SK-MEL-5 (cell line): ENCODE measurements around the gene LBX2. TPM values are rescaled to one million over a fixed set of nuclear protein-coding genes. Genes with fewer than 3 reads are reported as not detected.

Experiments used
- DNase-seq: peaks from one replicate; pipeline ENCODE4 v3.0.0-alpha.2; 2016; ENCODE audit warnings: low read depth, low spot score
- in situ Hi-C: cut with HindIII; loops from 2 replicates; pipeline ENCODE4 v1.10.0; 2016; ENCODE audit warnings: low sequenced_read_pairs, high pct_unique_total_duplicates, low pct_unique_long_range_greater_than_20kb
- total RNA-seq: library from RNA; depleted of rRNA; stranded (reverse); fragments of >200 nt; shearing (Covaris generic); gene quantifications from 2 replicates; pipeline ENCODE4 v1.2.3, GENCODE V29; 2014

Gene LBX2
- total RNA-seq, 1 experiment from 2014 or later: 7.7 TPM

GRCh38 chr2:74511104-74511989 is 11.9 kb upstream of the LBX2 start:
- no peak for DNase-seq
- in situ Hi-C loops: no loop called here

- in situ Hi-C loops: no loop called here
- no peak for DNase-seq
These were observed 10.9 kb upstream of the LBX2 start for GRCh38 chr2:74510272-74510671.

GRCh38 chr2:74507926-74508520 is 8.6 kb upstream of the LBX2 start:
- peak; percentile 58 for DNase-seq
- in situ Hi-C loops: no loop called here

GRCh38 chr2:74507145-74507925 is 7.9 kb upstream of the LBX2 start, which contains the start of gene PCGF1:
Gene PCGF1 (minus strand): TSS chr2:74507695. CDS start chr2:74507668, 27 bp downstream.
- in situ Hi-C loops: no loop called here

GRCh38 chr2:74505448-74506246 is 6.2 kb upstream of the LBX2 start:
- DNase-seq: peak; percentile 11
- in situ Hi-C loops: no loop called here

More at GRCh38 chr2:74507145-74507925, 7.9 kb upstream of the LBX2 start, which contains the start of gene PCGF1:
- DNase-seq: peak; percentile 99

GRCh38 chr2:74504591-74504990 is 5.2 kb upstream of the LBX2 start:
- in situ Hi-C loops: no loop called here
- DNase-seq: peak; percentile 10

GRCh38 chr2:74503506-74504475 is 4.4 kb upstream of the LBX2 start:
- in situ Hi-C loops: no loop called here
- DNase-seq: peak; percentile 33

GRCh38 chr2:74502720-74503505 is 3.5 kb upstream of the LBX2 start:
- peak; percentile 84 for DNase-seq
- in situ Hi-C loops: no loop called here

GRCh38 chr2:74502147-74502719 is 2.8 kb upstream of the LBX2 start:
- in situ Hi-C loops: no loop called here
- DNase-seq: no peak

- in situ Hi-C loops: no loop called here
- DNase-seq: no peak
These were observed 2.1 kb upstream of the LBX2 start for GRCh38 chr2:74501335-74502071.

- DNase-seq: no peak
- in situ Hi-C loops: no loop called here
These were observed 1.2 kb upstream of the LBX2 start for GRCh38 chr2:74500578-74500946.

GRCh38 chr2:74499940-74500577 is 656 bp upstream of the LBX2 start:
- in situ Hi-C loops: no loop called here

GRCh38 chr2:74498500-74499266 is 720 bp downstream of the LBX2 start:
- no peak for DNase-seq
- in situ Hi-C loops: no loop called here

More at GRCh38 chr2:74499940-74500577, 656 bp upstream of the LBX2 start:
- DNase-seq: no peak
